ENCODE data around the gene AJAP1.

Gene AJAP1

DNA sequence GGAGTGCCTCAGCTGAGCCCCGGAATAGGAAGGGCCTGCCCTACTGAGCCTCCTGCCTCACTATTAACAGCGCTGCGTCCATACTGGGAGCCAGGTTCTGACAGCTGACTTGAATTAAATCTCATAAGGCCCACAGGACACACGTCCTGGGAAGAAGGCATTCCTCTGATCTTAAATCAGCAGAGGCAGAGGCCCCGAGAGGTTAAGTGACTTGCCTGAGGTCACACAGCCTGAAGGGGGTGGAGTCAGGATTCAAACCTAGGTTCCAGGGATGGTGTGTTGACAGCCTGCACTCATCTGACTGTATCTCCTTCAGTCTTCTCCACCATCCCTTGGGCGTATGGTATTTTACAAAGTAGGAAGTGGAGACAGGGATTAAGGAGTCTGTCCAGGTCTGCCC is 79.8 kb downstream of the AJAP1 start:
- H3K4me1 ChIP-seq (ENCODE audit: control insufficient read depth, insufficient read depth, low read length), result no peaks in the 10 kb centered on the region
- CTCF ChIA-PET, result no interaction called here
- no peak overlapping the region for H3K4me3 ChIP-seq (ENCODE audit: low read depth, low read length)
- H3K36me3 ChIP-seq (ENCODE audit: control insufficient read depth in 2 of 2, insufficient read depth in 1 of 2, low read length in 2 of 2), result no peaks in the 10 kb centered on the region
- POLR2A ChIA-PET, result no interaction called here
- TF ChIP-seq ZNF639 (tag by site-specific recombination; IDR thresholded peaks at IDR 0.05) (no peak), ZNF292 (tag by site-specific recombination; IDR thresholded peaks at IDR 0.05; ENCODE audit: borderline replicate concordance, low read depth) (no peak), ZNF747 (tag by site-specific recombination; IDR thresholded peaks at IDR 0.05) (no peak), GLIS1 (tag by site-specific recombination; IDR thresholded peaks at IDR 0.05) (no peak), ZNF10 (tag by site-specific recombination; IDR thresholded peaks at IDR 0.05) (no peak), GLI2 (tag by site-specific recombination; IDR thresholded peaks at IDR 0.05; ENCODE audit: borderline replicate concordance, low read depth) (no peak), ZNF837 (tag by site-specific recombination; IDR thresholded peaks at IDR 0.05) (no peak), ZNF140 (tag by site-specific recombination; IDR thresholded peaks at IDR 0.05) (no peak), TCF7L2 (IDR thresholded peaks at IDR 0.05; ENCODE audit: borderline replicate concordance, low read depth, low read length) (no peak), WT1 (tag by site-specific recombination; IDR thresholded peaks at IDR 0.05) (no peak)
- H3K27ac ChIP-seq (ENCODE audit: extremely low read depth, low read depth, low read length), result no peak overlapping the region
- no peaks in the 10 kb centered on the region for H3K9me3 ChIP-seq (ENCODE audit: control insufficient read depth, insufficient read depth, low read depth, low read length)

DNA sequence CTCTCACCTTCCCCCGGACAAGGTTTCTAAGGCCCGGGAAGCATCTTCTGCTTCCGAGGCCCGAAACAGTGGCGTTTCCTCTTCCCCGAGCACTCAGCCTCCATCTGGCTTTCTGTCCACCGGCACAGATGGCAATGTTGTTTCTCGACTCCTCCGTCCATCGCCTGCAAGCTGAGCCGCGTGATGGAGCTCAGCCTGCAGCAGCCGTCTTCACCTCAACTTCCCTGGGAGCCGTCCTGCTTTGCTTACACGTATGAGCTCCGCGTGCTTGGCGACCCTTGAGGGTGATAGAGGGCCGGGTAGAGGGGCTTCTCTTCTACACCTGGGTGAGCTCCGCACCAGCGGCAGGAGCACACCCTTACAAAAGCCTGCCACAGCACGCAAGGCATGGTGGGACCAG is 80.4 kb downstream of the AJAP1 start:
- Histone ChIP-seq H3K4me3 (ENCODE audit: low read depth, low read length) (no peak overlapping the region), H3K27ac (ENCODE audit: extremely low read depth, low read depth, low read length) (no peak overlapping the region), H3K9me3 (ENCODE audit: control insufficient read depth, insufficient read depth, low read depth, low read length) (no peaks in the 10 kb centered on the region), H3K36me3 (ENCODE audit: control insufficient read depth in 2 of 2, insufficient read depth in 1 of 2, low read length in 2 of 2) (no peaks in the 10 kb centered on the region), H3K4me1 (ENCODE audit: control insufficient read depth, insufficient read depth, low read length) (no peaks in the 10 kb centered on the region)
- TF ChIP-seq ZNF169 (tag by site-specific recombination; IDR thresholded peaks at IDR 0.05) (no peak), ZNF426 (tag by site-specific recombination; IDR thresholded peaks at IDR 0.05) (no peak), ZNF629 (tag by site-specific recombination; IDR thresholded peaks at IDR 0.05) (no peak), ZNF660 (tag by site-specific recombination; IDR thresholded peaks at IDR 0.05) (no peak), OSR2 (tag by site-specific recombination; IDR thresholded peaks at IDR 0.05) (no peak), ZNF354C (tag by site-specific recombination; IDR thresholded peaks at IDR 0.05; ENCODE audit: borderline replicate concordance, low read depth) (no peak)
- CTCF ChIA-PET, result no interaction called here
- POLR2A ChIA-PET, result no interaction called here

DNA sequence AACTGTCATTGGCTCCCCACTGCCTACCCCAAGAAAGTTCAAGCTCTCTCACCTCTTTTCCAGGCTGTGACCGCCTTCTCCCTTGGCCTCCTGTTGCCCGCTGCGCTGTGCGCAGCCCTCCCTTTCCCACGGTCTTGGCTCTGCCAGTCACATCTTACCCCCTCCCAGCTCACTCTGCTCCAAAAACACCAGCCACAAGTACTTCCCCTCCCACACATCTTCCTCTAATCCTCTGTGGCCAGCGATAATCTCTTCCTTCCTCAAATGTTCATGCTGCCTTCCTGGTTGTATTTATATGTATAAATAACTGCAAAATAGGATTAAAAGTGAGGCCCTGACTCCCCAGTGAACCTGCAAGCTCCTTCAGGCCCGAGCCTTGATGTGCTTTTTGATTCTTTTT is 81.8 kb downstream of the AJAP1 start:
- TF ChIP-seq SP3 (tag by site-specific recombination; IDR thresholded peaks at IDR 0.05) (no peak), ZNF571 (tag by site-specific recombination; IDR thresholded peaks at IDR 0.05) (no peak), ZNF529 (tag by site-specific recombination; IDR thresholded peaks at IDR 0.05; ENCODE audit: insufficient replicate concordance) (no peak), ZFP41 (tag by site-specific recombination; IDR thresholded peaks at IDR 0.05; ENCODE audit: borderline replicate concordance) (no peak), ZNF626 (tag by site-specific recombination; IDR thresholded peaks at IDR 0.05) (no peak), KLF1 (tag by site-specific recombination; IDR thresholded peaks at IDR 0.05) (no peak)

More for the DNA sequence above, 81.8 kb downstream of the AJAP1 start:
- no peak overlapping the region for H3K4me3 ChIP-seq (ENCODE audit: low read depth, low read length)
- no peak overlapping the region for H3K27ac ChIP-seq (ENCODE audit: extremely low read depth, low read depth, low read length)
- POLR2A ChIA-PET, result no interaction called here
- no peaks in the 10 kb centered on the region for H3K9me3 ChIP-seq (ENCODE audit: control insufficient read depth, insufficient read depth, low read depth, low read length)
- H3K4me1 ChIP-seq (ENCODE audit: control insufficient read depth, insufficient read depth, low read length), result no peaks in the 10 kb centered on the region
- H3K36me3 ChIP-seq (ENCODE audit: control insufficient read depth in 2 of 2, insufficient read depth in 1 of 2, low read length in 2 of 2), result no peaks in the 10 kb centered on the region
- CTCF ChIA-PET, result interaction anchor here (0.6 kb wide), 1 partner anchor 36 kb away, joined by 3 read pairs; no protein-coding TSS in a partner anchor
